ENCODE measurements around the gene CAPN9. TPM values are rescaled to one million over a fixed set of nuclear protein-coding genes. Genes with fewer than 3 reads are reported as not detected.

Gene CAPN9
- polyA plus RNA-seq, 1 donor (not counting 4 experiments of a cell fraction or from before 2014, with no cell fraction given): not detected

- H3K4me1 ChIP-seq (ENCODE audit: control insufficient read depth, extremely low read depth, insufficient read depth, low read length): peaks cover 4% of the 10 kb centered on the region
- FAIRE-seq (no peak), DNase-seq (ENCODE audit: low read depth, low spot score) (no peak)
- no peak overlapping the region for H2AFZ ChIP-seq (ENCODE audit: control insufficient read depth, low read length)
- H3K36me3 ChIP-seq (ENCODE audit: control insufficient read depth in 2 of 2, extremely low read depth in 1 of 2, insufficient read depth in 2 of 2, low read length in 2 of 2): no peaks in the 10 kb centered on the region
- H3K4me3 ChIP-seq (ENCODE audit: control insufficient read depth in 2 of 3, extremely low read depth in 1 of 3, insufficient read depth in 2 of 3, low read depth in 1 of 3, low read length in 3 of 3): no peak overlapping the region
- H3K9me1 ChIP-seq (ENCODE audit: control insufficient read depth, extremely low read depth, insufficient read depth, low read length): no peaks in the 10 kb centered on the region
- no peak overlapping the region for H3K9ac ChIP-seq (ENCODE audit: control insufficient read depth, extremely low read depth, insufficient read depth, low read length)
- no peak overlapping the region for H3K4me2 ChIP-seq (ENCODE audit: control insufficient read depth, extremely low read depth, insufficient read depth, low read depth, low read length)
- H3K27ac ChIP-seq (ENCODE audit: control insufficient read depth, insufficient read depth, low read length): no peak overlapping the region
- TF ChIP-seq, protein P1, sequence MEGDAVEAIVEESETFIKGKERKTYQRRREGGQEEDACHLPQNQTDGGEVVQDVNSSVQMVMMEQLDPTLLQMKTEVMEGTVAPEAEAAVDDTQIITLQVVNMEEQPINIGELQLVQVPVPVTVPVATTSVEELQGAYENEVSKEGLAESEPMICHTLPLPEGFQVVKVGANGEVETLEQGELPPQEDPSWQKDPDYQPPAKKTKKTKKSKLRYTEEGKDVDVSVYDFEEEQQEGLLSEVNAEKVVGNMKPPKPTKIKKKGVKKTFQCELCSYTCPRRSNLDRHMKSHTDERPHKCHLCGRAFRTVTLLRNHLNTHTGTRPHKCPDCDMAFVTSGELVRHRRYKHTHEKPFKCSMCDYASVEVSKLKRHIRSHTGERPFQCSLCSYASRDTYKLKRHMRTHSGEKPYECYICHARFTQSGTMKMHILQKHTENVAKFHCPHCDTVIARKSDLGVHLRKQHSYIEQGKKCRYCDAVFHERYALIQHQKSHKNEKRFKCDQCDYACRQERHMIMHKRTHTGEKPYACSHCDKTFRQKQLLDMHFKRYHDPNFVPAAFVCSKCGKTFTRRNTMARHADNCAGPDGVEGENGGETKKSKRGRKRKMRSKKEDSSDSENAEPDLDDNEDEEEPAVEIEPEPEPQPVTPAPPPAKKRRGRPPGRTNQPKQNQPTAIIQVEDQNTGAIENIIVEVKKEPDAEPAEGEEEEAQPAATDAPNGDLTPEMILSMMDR (optimal IDR thresholded peaks at IDR 0.05 in 1 of 3, IDR thresholded peaks at IDR 0.05 in 1 of 3, conservative IDR thresholded peaks at IDR 0.05 in 1 of 3; ENCODE audit: extremely low read depth in 1 of 3, insufficient read depth in 2 of 3, low read length in 3 of 3): no peak
- TF ChIP-seq EZH2 (IDR thresholded peaks at IDR 0.05; ENCODE audit: low read length): no peak
- H4K20me1 ChIP-seq (ENCODE audit: control insufficient read depth, extremely low read depth, insufficient read depth, low read length): no peaks in the 10 kb centered on the region
- H3K79me2 ChIP-seq (ENCODE audit: control insufficient read depth, insufficient read depth, low read length): no peaks in the 10 kb centered on the region
- dilution Hi-C loops (cut with MboI; ENCODE audit: extremely low pct_ligation_motif_present, low sequenced_read_pairs): no loop called here
- no peaks in the 10 kb centered on the region for H3K9me3 ChIP-seq (ENCODE audit: control insufficient read depth, low read depth, low read length)
- H3K27me3 ChIP-seq (ENCODE audit: control insufficient read depth, extremely low read depth, insufficient read depth, low read length): no peaks in the 10 kb centered on the region
Measured at GRCh38 chr1:230827801-230828200, 80.6 kb downstream of the CAPN9 start.

- TF ChIP-seq, protein P1 (optimal IDR thresholded peaks at IDR 0.05 in 1 of 3, IDR thresholded peaks at IDR 0.05 in 1 of 3, conservative IDR thresholded peaks at IDR 0.05 in 1 of 3; ENCODE audit: extremely low read depth in 1 of 3, insufficient read depth in 2 of 3, low read length in 3 of 3): no peak
- dilution Hi-C loops (cut with MboI; ENCODE audit: extremely low pct_ligation_motif_present, low sequenced_read_pairs): no loop called here
- Histone ChIP-seq H2AFZ (ENCODE audit: control insufficient read depth, low read length) (no peak overlapping the region), H3K9me1 (ENCODE audit: control insufficient read depth, extremely low read depth, insufficient read depth, low read length) (no peaks in the 10 kb centered on the region), H3K4me1 (ENCODE audit: control insufficient read depth, extremely low read depth, insufficient read depth, low read length) (peaks cover 4% of the 10 kb centered on the region), H3K9me3 (ENCODE audit: control insufficient read depth, low read depth, low read length) (no peaks in the 10 kb centered on the region), H3K4me3 (ENCODE audit: control insufficient read depth in 2 of 3, extremely low read depth in 1 of 3, insufficient read depth in 2 of 3, low read depth in 1 of 3, low read length in 3 of 3) (no peak overlapping the region), H3K27ac (ENCODE audit: control insufficient read depth, insufficient read depth, low read length) (no peak overlapping the region), H3K79me2 (ENCODE audit: control insufficient read depth, insufficient read depth, low read length) (no peaks in the 10 kb centered on the region), H3K4me2 (ENCODE audit: control insufficient read depth, extremely low read depth, insufficient read depth, low read depth, low read length) (no peak overlapping the region), H4K20me1 (ENCODE audit: control insufficient read depth, extremely low read depth, insufficient read depth, low read length) (no peaks in the 10 kb centered on the region), H3K9ac (ENCODE audit: control insufficient read depth, extremely low read depth, insufficient read depth, low read length) (no peak overlapping the region), H3K27me3 (ENCODE audit: control insufficient read depth, extremely low read depth, insufficient read depth, low read length) (no peaks in the 10 kb centered on the region), H3K36me3 (ENCODE audit: control insufficient read depth in 2 of 2, extremely low read depth in 1 of 2, insufficient read depth in 2 of 2, low read length in 2 of 2) (no peaks in the 10 kb centered on the region)
- FAIRE-seq (no peak), DNase-seq (ENCODE audit: low read depth, low spot score) (no peak)
Measured at GRCh38 chr1:230828421-230828820, 81.2 kb downstream of the CAPN9 start.
